H4 (cell line): ENCODE measurements around the gene SV2B. TPM values are rescaled to one million over a fixed set of nuclear protein-coding genes. Genes with fewer than 3 reads are reported as not detected.

Source experiments
- DNase-seq: peaks from one replicate; pipeline ENCODE4 v3.0.0-alpha.2; 2015; ENCODE audit warnings: low spot score
- total RNA-seq: library from RNA; depleted of rRNA; stranded (reverse); fragments of >200 nt; shearing (Covaris generic); gene quantifications from 2 replicates; pipeline ENCODE4 v1.2.3, GENCODE V29; 2014

SV2B gene
- total RNA-seq, 1 experiment from 2014 or later: 0.04 TPM

DNA sequence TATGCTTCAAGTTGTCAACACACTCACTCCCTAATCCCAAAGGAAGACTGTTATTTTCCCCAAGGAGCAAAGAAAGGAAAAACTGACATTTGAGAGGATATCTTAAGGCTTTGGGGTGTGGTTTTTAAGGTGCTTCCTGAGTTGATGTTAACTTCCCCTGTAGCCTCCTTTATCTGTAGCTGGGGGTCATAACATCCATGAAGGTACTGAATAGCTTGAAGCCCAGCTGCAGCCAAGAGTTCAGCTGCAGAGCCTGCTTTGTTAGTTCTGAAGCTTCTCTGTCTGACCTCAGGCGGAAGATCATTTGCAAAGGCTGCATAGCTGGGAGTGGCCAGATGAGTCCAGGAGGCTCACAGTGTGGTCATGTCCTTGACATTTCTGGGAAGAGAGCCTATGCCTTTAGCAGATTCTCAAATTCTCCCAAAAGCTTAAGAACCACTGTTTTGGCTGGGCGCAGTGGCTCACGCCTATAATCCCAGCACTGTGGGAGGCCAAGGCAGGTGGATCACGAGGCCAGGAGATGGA is 165.4 kb downstream of the SV2B start:
- DNase-seq: no peak

DNA sequence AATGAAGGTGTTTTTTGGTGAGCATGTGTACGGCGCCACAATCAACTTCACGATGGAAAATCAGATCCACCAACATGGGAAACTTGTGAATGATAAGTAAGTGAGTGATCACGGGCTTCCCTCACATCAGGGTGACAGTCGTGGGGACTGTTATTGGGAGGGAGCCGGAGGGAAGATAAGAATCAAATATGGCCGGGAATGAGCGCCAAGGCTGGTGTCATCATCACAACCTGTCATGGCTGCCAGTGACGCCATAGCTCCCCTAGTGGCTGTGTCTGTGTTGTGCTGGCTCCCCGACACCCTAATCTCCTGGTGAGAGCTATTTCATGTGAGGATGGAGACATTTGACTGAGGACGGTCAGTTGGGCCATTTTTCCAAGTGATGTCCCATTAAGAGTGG is 168.5 kb downstream of the SV2B start:
- peak; percentile 25 for DNase-seq

GRCh38 chr15:91270747-91271146 is 170.7 kb downstream of the SV2B start:
- DNase-seq: no peak

DNA sequence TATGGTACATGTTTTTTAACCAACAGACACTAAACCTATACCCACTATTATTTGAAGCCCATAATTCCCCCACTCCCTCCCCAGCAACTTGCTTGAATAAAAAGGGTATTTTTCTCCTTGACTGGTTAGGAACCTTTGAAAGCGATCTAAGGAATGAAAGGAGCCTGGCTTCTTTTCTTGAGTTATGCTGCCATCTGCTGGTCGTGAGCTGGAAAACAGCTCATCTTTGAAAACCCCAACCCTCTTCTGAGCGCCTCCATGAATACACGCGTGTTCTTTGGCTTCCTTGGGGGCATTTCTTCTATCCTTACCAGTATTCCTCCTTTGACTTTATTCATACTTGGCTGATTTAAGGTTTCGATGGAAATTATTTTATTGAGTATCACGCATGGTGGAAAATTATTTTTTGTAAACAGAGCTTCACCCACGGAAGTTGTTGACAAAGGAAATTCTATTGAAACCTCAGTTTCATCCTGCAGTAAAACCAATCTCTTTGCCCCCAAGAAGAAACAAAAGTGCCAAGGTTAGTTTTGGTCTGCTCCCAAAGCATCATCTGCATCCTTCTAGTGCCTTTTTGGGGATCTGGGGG is 171.6 kb downstream of the SV2B start:
- DNase-seq: peak; percentile 48

GRCh38 chr15:91275844-91276243 is 175.8 kb downstream of the SV2B start:
- no peak for DNase-seq

DNA sequence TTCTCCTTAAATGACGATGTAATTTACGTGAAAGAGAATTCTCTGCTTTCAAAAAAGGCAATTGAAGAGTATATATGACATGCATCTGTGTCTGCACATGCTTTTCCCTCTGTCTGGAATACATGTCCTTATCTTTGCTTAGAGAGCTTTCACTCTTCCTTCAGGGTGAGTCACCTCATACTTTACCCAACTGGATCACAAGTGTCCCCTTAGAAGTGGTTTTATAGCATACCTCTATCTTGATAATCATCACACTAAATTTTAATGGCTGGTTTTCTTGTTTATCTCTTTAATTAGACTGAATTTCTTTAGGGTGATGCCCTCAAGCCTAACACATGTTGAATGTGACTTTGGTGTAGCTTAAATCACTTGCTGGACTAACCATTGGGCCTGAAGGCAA is 178.9 kb downstream of the SV2B start:
- peak; percentile 23 for DNase-seq

GRCh38 chr15:91279486-91279885 is 179.4 kb downstream of the SV2B start:
- no peak for DNase-seq

- no peak for DNase-seq
Observed at GRCh38 chr15:91281947-91282346, 181.9 kb downstream of the SV2B start.

DNA sequence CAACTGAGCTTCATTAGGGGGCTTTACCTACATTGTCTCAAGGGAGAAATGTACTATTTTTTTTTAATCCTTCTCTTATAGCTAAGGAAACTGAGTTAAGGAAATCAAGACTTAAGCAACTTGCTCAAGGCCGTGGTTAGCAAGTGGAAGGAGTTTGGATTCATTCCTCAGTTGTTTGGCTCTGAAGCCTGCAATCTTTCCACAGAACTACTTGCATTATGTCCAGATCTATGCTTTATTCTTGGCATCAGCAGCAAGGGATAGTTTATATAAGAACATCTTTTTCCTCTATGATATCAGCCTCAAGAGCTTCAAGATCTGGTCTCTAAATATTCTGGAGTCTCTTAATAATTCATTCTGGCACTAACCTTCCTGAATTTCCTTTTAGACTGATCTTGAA is 182.4 kb downstream of the SV2B start:
- no peak for DNase-seq

DNA sequence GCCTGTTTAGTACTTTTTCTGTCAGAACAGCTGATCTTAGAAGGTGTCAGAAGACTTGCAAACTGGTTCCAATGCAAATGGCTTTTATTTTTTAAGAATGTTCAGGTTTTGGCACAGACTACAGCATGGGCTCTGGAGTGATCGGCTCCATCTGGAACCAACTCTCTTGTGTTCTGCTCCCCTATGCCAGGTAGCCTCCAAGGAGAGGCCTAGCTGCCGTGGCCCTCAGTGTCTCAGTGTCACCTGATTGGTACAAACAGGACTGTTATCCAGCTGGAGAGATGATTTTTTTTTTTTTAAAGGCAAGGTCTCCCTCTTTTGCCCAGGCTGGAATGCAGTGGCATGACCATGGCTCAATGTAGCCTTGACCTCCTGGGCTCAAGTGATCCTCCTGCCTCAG is 183.1 kb downstream of the SV2B start:
- no peak for DNase-seq

DNA sequence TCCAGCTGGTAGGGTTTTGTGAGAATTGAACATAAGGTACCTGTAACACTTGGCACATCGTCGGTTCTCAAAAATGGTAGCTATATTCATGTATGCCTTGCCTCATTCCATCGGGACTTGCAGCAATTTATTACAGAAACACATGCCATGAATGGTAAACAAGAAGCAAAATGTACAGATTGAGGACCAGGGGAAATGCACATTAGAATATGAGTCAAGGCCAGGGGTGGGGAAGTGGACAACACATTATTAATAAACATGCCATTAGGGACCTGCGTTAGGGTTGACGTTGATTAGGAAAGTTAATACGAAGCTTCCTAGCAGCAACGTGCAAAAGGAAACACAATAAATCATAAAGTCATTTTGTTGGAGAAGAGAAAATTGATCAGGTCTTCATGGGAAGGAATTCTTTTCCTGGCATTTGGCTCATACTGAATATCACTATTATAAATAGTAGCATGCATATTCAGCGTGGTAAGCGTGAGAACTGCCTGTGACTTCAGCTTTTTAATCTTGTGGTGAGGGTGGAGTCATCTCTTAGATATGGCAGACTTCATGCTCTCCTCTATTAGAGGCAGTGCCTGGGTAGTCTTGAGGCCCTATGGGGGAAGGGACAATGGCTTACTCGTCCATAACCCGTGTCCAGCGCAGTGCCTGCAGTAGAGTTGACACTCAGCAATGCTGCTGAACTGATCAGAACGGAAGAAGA is 184.9 kb downstream of the SV2B start:
- no peak for DNase-seq

- DNase-seq: no peak
Observed at GRCh38 chr15:91289324-91289723, 189.3 kb downstream of the SV2B start.

GRCh38 chr15:91290553-91290952 is 190.5 kb downstream of the SV2B start:
- DNase-seq: no peak

- no peak for DNase-seq
Observed at GRCh38 chr15:91291673-91292072, 191.6 kb downstream of the SV2B start.

- no peak for DNase-seq
Observed at GRCh38 chr15:91294344-91294743, 194.3 kb downstream of the SV2B start.

- no peak for DNase-seq
Observed at GRCh38 chr15:91294795-91295194, 194.7 kb downstream of the SV2B start.

- no peak for DNase-seq
Observed at GRCh38 chr15:91298101-91298500, 198.0 kb downstream of the SV2B start.

DNA sequence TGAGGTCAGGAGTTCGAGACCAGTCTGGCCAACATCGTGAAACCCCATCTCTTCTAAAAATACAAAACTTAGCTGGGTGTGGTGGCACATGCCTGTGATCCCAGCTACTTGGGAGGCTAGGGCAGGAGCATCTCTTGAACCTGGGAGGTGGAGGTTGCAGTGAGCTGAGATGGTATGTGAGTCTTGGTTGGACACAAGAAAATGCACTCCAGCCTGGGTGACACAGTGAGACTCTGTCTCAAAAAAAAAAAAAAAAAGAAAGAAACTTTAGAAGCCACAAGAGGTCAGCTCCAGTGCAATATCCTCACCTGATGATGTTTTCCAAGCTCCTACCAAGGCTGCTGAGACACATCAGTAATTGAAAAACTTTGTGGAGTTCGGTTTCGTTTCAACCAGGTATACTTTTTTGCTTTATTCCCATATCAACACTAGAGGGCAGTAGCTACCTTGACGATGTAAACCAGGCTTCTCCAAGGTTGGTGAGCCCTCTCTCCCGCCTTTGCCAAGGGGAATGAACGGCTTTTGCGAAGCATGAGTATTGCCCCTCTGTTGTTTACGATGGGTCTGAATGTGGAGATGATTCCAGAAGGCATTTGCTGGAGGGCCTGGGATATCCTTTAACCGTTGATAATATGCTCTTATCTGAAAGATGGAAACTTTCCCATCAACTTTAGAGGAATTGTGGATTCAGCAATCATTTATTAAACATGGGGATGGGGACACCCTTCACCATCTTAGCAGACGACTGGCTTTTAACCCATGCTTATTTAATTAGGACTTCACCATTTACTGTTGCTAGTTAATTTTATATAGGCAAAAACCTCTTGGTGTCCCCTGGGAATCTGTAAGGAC is 202.8 kb downstream of the SV2B start:
- DNase-seq: peak; percentile 73

- no peak for DNase-seq
Observed at GRCh38 chr15:91304210-91304609, 204.2 kb downstream of the SV2B start.

GRCh38 chr15:91304786-91305185 is 204.7 kb downstream of the SV2B start:
- no peak for DNase-seq

- no peak for DNase-seq
Observed at GRCh38 chr15:91306144-91306543, 206.1 kb downstream of the SV2B start.

DNA sequence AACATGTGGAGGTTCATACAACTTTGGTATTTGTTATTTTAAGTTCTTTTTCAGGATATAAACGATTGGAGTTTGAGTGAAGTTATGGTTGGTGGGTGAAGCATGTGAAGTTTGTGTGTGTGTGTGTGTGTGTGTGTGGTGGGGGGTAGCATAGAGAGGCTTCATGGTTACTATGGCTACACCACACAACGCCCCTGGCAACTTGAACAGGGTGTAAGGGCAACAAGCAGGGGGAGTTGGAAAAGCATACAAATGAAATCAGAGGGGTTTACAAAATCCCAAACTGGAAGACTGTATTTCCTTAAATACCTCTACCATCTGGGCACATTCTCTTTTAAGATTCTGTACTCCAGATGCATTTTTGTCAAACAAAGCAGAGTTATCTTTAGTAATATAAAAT is 207.5 kb downstream of the SV2B start:
- DNase-seq: no peak

GRCh38 chr15:91308199-91308598 is 208.1 kb downstream of the SV2B start:
- DNase-seq: no peak
